ENCODE measurements around the gene PREX1. TPM values are rescaled to one million over a fixed set of nuclear protein-coding genes. Genes with fewer than 3 reads are reported as not detected.

PREX1 gene
- total RNA-seq, 1 donor from 2014 or later, result 80.3 TPM

GRCh38 chr20:48800177-48800576 lies 27.6 kb downstream of the PREX1 start:
- peaks cover 1% of the 10 kb centered on the region for H3K27me3 Mint-ChIP-seq (ENCODE audit: low read depth)
- H3K4me1 Mint-ChIP-seq (ENCODE audit: low read depth), result peaks cover 1% of the 10 kb centered on the region
- no peak overlapping the region for H3K27ac Mint-ChIP-seq
- no peak for DNase-seq (ENCODE audit: low spot score)
- H3K4me3 Mint-ChIP-seq (ENCODE audit: low read depth), result no peak overlapping the region
- intact Hi-C loops (cut with micrococcal nuclease), result no loop called here
- H3K9me3 Mint-ChIP-seq, result no peaks in the 10 kb centered on the region
- peaks cover 12% of the 10 kb centered on the region for H3K36me3 Mint-ChIP-seq (ENCODE audit: low read depth)

GRCh38 chr20:48799328-48800105 lies 28.3 kb downstream of the PREX1 start:
- no peaks in the 10 kb centered on the region for H3K9me3 Mint-ChIP-seq
- peaks cover 1% of the 10 kb centered on the region for H3K4me1 Mint-ChIP-seq (ENCODE audit: low read depth)
- no peak overlapping the region for H3K27ac Mint-ChIP-seq
- intact Hi-C loops (cut with micrococcal nuclease), result no loop called here
- H3K27me3 Mint-ChIP-seq (ENCODE audit: low read depth), result peaks cover 1% of the 10 kb centered on the region
- peaks cover 6% of the 10 kb centered on the region for H3K36me3 Mint-ChIP-seq (ENCODE audit: low read depth)
- no peak overlapping the region for H3K4me3 Mint-ChIP-seq (ENCODE audit: low read depth)
- no peak for DNase-seq (ENCODE audit: low spot score)

DNA sequence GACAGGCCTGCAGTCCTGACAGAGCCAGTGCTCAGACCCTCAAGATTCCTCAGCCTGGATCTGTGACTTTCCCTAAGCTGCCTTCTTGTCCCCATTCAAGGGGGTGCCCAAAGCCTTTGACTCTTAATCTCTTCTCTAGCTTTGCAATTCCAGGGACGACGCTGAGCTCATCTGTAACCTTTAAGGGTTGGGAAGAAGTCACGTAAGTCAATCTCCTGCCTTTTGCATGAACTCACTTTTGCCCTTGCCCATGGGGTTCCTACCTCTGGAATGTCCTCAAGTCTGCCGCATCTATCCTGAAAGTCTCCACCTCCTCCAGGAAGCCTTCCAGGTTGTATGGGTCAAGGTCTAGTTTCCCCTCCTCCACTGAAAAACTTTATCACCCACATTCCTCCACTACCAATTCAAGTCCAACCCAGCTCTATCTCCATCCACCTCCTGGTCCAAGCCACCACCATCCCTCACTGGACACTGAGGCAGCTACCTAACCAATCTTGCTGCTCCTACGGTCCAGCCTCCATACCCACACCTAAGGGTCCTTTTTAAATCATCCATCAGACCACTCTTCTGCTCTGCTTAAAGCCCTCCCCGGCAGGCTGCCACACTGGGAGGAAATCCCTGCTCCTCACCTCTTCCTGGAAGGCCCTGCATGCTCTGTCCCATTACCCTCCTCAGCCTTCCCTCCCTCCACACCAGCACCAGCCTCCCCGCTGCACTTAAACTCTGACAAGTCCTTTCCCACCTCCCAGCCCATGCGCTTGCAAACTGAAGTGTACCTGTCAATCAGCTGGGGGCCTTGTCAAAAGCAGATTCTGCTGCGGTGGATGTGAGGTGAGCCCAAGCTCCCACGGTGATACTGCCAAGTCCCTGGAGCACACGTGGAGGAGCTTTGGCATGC lies 29.7 kb downstream of the PREX1 start:
- Mint-ChIP-seq H3K36me3 (ENCODE audit: low read depth) (no peaks in the 10 kb centered on the region), H3K27ac (no peak overlapping the region), H3K4me1 (ENCODE audit: low read depth) (peaks cover 1% of the 10 kb centered on the region), H3K4me3 (ENCODE audit: low read depth) (no peak overlapping the region), H3K27me3 (ENCODE audit: low read depth) (peaks cover 1% of the 10 kb centered on the region), H3K9me3 (no peaks in the 10 kb centered on the region)
- intact Hi-C loops (cut with micrococcal nuclease), result no loop called here
- DNase-seq (ENCODE audit: low spot score), result no peak

- Mint-ChIP-seq H3K4me1 (ENCODE audit: low read depth) (no peaks in the 10 kb centered on the region), H3K27ac (no peak overlapping the region), H3K36me3 (ENCODE audit: low read depth) (no peaks in the 10 kb centered on the region), H3K4me3 (ENCODE audit: low read depth) (no peak overlapping the region), H3K9me3 (no peaks in the 10 kb centered on the region), H3K27me3 (ENCODE audit: low read depth) (peaks cover 1% of the 10 kb centered on the region)
- DNase-seq (ENCODE audit: low spot score), result no peak
- intact Hi-C loops (cut with micrococcal nuclease), result no loop called here
These were observed 30.4 kb downstream of the PREX1 start for GRCh38 chr20:48797275-48797825.

- DNase-seq (ENCODE audit: low spot score), result no peak
- no peak overlapping the region for H3K4me3 Mint-ChIP-seq (ENCODE audit: low read depth)
- H3K27me3 Mint-ChIP-seq (ENCODE audit: low read depth), result peaks cover 1% of the 10 kb centered on the region
- no peaks in the 10 kb centered on the region for H3K36me3 Mint-ChIP-seq (ENCODE audit: low read depth)
- H3K9me3 Mint-ChIP-seq, result no peaks in the 10 kb centered on the region
- H3K4me1 Mint-ChIP-seq (ENCODE audit: low read depth), result peaks cover 8% of the 10 kb centered on the region
- no peak overlapping the region for H3K27ac Mint-ChIP-seq
- intact Hi-C loops (cut with micrococcal nuclease), result no loop called here
These were observed 32.1 kb downstream of the PREX1 start for GRCh38 chr20:48795732-48796131.

- no peaks in the 10 kb centered on the region for H3K9me3 Mint-ChIP-seq
- H3K4me1 Mint-ChIP-seq (ENCODE audit: low read depth), result peaks cover 16% of the 10 kb centered on the region
- DNase-seq (ENCODE audit: low spot score), result no peak
- intact Hi-C loops (cut with micrococcal nuclease), result no loop called here
- H3K27ac Mint-ChIP-seq, result no peak overlapping the region
- no peaks in the 10 kb centered on the region for H3K36me3 Mint-ChIP-seq (ENCODE audit: low read depth)
- H3K4me3 Mint-ChIP-seq (ENCODE audit: low read depth), result no peak overlapping the region
- H3K27me3 Mint-ChIP-seq (ENCODE audit: low read depth), result peaks cover 1% of the 10 kb centered on the region
These were observed 32.9 kb downstream of the PREX1 start for GRCh38 chr20:48794816-48795457.

GRCh38 chr20:48794360-48794759 lies 33.4 kb downstream of the PREX1 start:
- Mint-ChIP-seq H3K4me1 (ENCODE audit: low read depth) (peaks cover 22% of the 10 kb centered on the region), H3K4me3 (ENCODE audit: low read depth) (no peak overlapping the region), H3K27ac (no peak overlapping the region), H3K9me3 (no peaks in the 10 kb centered on the region), H3K27me3 (ENCODE audit: low read depth) (peaks cover 3% of the 10 kb centered on the region), H3K36me3 (ENCODE audit: low read depth) (peaks cover 3% of the 10 kb centered on the region)
- no peak for DNase-seq (ENCODE audit: low spot score)
- intact Hi-C loops (cut with micrococcal nuclease), result no loop called here

DNA sequence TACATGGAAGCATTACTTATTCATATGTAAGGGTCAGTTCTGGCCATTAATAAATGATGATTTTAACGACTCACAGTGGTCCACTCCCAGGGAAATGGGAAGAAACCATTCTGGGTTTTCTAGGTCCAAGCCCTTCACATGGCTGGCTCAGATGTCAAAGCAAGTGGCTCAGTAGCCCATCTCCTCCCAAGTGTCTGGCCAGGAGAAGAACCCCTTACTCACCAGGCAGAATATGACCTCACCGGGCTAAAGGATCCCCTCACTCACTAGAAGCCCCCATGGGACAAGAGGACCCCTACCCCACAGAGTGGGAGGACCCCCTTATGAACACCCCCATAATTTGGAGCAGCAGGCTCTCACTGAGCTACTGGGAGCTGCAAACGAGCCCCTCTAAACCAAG lies 34.0 kb downstream of the PREX1 start:
- peaks cover 28% of the 10 kb centered on the region for H3K4me1 Mint-ChIP-seq (ENCODE audit: low read depth)
- H3K27ac Mint-ChIP-seq, result no peak overlapping the region

GRCh38 chr20:48791666-48792071 lies 36.1 kb downstream of the PREX1 start:
- Mint-ChIP-seq H3K27me3 (ENCODE audit: low read depth) (peaks cover 3% of the 10 kb centered on the region), H3K27ac (no peak overlapping the region), H3K4me3 (ENCODE audit: low read depth) (no peak overlapping the region), H3K36me3 (ENCODE audit: low read depth) (peaks cover 7% of the 10 kb centered on the region), H3K9me3 (no peaks in the 10 kb centered on the region), H3K4me1 (ENCODE audit: low read depth) (peaks cover 46% of the 10 kb centered on the region)
- intact Hi-C loops (cut with micrococcal nuclease), result no loop called here
- no peak for DNase-seq (ENCODE audit: low spot score)

More for the DNA sequence above, 34.0 kb downstream of the PREX1 start:
- intact Hi-C loops (cut with micrococcal nuclease), result no loop called here
- Mint-ChIP-seq H3K9me3 (no peaks in the 10 kb centered on the region), H3K27me3 (ENCODE audit: low read depth) (peaks cover 3% of the 10 kb centered on the region), H3K4me3 (ENCODE audit: low read depth) (no peak overlapping the region), H3K36me3 (ENCODE audit: low read depth) (peaks cover 7% of the 10 kb centered on the region)
- DNase-seq (ENCODE audit: low spot score), result no peak

DNA sequence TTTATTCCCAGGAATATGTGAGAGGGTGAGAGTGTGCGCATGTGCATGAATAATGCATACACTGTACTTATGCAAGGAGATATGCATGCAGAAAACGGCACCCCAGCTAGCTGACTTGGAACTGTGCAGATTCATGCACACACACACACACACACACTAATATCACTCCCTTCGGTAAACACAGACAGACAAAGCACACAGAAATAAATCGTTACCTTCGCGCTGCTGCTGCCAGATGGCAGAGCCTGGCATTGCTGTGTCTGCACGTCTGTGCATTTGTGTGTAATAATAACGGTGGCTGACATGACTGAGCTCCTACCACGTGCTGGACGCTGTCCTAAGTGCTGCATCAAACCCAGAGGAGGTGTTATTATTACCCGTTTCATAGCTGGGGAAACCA lies 36.8 kb downstream of the PREX1 start:
- Mint-ChIP-seq H3K4me3 (ENCODE audit: low read depth) (no peak overlapping the region), H3K9me3 (no peaks in the 10 kb centered on the region), H3K36me3 (ENCODE audit: low read depth) (peaks cover 9% of the 10 kb centered on the region), H3K27ac (no peak overlapping the region), H3K4me1 (ENCODE audit: low read depth) (peaks cover 46% of the 10 kb centered on the region), H3K27me3 (ENCODE audit: low read depth) (peaks cover 3% of the 10 kb centered on the region)
- no peak for DNase-seq (ENCODE audit: low spot score)
- intact Hi-C loops (cut with micrococcal nuclease), result no loop called here

DNA sequence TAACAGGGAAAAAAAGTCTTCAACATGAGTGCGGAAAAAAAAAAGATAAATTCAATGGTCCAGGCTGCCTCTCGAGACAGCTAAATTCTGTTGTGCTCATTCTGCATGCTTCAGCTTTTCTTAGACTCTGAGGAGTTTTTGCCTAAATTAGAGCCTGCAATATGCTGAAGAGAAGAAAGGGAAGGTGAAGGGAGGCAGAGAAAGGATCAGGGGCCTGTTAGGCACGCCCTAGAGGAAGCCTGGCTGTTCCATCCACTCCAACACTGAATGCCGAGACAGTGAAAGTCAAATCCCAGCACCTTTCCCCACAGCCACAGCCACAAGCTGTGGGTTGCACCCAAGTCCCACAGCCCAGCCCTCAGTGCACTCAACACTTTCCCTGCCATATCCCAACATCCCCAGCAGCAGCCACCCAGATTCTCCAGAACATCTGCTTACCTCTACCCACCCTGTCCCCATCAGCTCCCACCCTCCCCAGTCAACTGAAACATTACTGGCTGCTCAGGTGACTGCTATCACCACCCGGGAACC lies 37.3 kb downstream of the PREX1 start:
- Mint-ChIP-seq H3K4me1 (ENCODE audit: low read depth) (peaks cover 48% of the 10 kb centered on the region), H3K9me3 (no peaks in the 10 kb centered on the region), H3K36me3 (ENCODE audit: low read depth) (peaks cover 14% of the 10 kb centered on the region), H3K27me3 (ENCODE audit: low read depth) (peaks cover 2% of the 10 kb centered on the region), H3K4me3 (ENCODE audit: low read depth) (no peak overlapping the region), H3K27ac (no peak overlapping the region)
- intact Hi-C loops (cut with micrococcal nuclease), result no loop called here
- no peak for DNase-seq (ENCODE audit: low spot score)

GRCh38 chr20:48789781-48790472 lies 37.9 kb downstream of the PREX1 start:
- Mint-ChIP-seq H3K4me3 (ENCODE audit: low read depth) (no peak overlapping the region), H3K36me3 (ENCODE audit: low read depth) (peaks cover 15% of the 10 kb centered on the region), H3K9me3 (no peaks in the 10 kb centered on the region), H3K27ac (no peak overlapping the region), H3K4me1 (ENCODE audit: low read depth) (peaks cover 51% of the 10 kb centered on the region), H3K27me3 (ENCODE audit: low read depth) (peaks cover 2% of the 10 kb centered on the region)
- intact Hi-C loops (cut with micrococcal nuclease), result no loop called here
- DNase-seq (ENCODE audit: low spot score), result no peak

Measured in activated T-helper 2 cell treated with anti-CD3 and anti-CD28 coated beads, Interferon-gamma antibody, Interleukin-2, Interleukin-4, amounts not matched to agents 10 μg/mL and 5 μg/mL and 100 μg/mL, durations not matched to agents 14 hours and 24 hours and 36 hours (primary cell).